Activated CD4-positive, alpha-beta T cell treated with anti-CD3 and anti-CD28 coated beads, Interleukin-10, Interleukin-2, amounts not matched to agents 100 ng/mL and 50 ng/mL, durations not matched to agents 16 hours and 8 hours (primary cell): ENCODE data around the gene LGI1.
A peak's percentile ranks its signal among the peaks of the same experiment; 100 is the strongest.

Experiments used
- DNase-seq: peaks from one replicate; pipeline ENCODE4 v3.0.0-alpha.2; 2020

LGI1 gene

DNA sequence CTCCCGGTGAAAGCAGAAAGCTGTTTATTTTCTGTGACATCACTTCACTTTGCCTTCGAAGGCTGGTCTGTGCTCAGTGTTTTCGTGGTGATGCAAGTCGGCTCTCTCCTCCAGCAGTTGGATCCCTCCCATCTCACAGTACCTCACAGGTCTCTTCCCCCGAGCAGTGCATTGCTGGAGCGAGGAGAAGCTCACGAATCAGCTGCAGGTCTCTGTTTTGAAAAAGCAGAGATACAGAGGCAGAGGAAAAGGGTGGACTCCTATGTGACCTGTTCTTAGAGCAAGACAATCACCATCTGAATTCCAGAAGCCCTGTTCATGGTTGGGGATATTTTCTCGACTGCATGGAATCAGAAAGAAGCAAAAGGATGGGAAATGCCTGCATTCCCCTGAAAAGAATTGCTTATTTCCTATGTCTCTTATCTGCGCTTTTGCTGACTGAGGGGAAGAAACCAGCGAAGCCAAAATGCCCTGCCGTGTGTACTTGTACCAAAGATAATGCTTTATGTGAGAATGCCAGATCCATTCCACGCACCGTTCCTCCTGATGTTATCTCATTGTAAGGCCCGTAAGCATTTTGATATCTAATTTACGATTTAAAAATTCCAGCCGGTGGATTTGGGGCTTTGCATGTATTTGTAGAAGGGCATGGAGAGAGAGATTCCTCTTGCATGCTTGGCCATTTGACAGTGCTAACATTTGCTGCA is at the start of gene LGI1:
TSS of gene LGI1 (plus strand) at position 136 of the 707 bp plus-strand sequence. CDS start at position 345, 209 bp downstream.
- no peak for DNase-seq

DNA sequence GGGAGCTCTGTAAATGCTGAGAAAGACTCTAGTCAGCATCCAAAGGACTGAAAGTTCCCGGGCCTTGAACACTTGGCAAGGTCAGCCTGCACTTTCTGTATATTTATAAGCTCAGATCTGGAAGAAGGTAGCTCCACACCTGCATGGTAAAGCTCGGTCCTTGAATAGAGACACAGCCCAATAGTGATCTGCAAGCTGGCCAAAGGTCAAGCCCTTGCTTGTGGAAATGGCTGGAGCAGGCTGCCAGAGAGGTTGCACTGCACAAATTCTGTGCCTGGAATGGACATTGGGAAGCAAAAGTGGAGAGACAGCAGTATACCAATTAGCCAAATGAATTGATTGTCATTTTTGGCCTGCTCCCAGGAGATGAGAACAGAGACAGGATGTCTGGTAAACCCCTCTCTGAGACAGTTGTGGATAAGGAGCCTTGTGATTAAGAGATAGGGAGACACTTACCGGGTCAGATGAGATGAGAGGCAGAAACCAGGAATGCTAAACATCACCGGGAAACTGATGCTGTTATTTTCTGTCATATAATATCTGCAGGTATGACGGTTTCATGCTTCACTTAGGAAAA is 47.3 kb upstream of the LGI1 start:
- DNase-seq: no peak

DNA sequence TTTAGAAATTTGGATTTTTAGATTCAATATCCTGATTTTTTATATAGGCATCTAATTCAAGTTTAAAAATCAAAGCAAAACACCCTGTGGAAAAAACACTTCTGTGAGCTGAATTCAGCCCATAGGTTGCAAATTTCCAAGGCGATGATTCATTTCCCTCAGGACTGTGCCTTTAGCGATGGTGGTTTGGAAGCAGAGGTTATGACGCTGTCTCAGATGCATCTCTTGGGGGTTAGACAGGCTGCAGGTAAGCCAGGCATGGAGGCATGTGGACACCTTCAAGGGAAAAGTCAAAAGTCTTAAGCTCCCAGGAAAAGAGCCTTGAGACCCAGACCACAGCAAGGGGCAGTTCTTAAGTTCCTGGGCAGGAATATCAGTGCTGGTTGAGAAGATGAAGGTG is 45.8 kb upstream of the LGI1 start:
- no peak for DNase-seq

DNA sequence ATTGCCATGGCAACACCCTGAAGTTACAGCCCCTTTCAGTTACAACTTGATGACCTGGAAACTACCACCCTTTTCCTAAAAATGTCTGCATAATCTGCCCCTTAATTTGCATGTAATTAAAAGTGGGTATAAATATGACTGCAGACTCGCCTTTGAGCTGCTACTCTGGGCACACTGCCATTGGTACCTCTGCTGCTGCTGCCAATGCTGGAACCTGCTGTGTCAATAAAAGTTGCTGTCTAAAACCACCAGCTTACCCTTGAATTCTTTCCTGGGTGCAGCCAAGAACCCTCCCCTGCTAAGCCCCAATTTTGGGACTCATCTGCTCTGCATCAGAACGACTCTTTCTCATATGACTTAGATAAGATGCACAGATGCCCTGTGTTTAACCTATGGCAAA is 45.1 kb upstream of the LGI1 start:
- DNase-seq: no peak

DNA sequence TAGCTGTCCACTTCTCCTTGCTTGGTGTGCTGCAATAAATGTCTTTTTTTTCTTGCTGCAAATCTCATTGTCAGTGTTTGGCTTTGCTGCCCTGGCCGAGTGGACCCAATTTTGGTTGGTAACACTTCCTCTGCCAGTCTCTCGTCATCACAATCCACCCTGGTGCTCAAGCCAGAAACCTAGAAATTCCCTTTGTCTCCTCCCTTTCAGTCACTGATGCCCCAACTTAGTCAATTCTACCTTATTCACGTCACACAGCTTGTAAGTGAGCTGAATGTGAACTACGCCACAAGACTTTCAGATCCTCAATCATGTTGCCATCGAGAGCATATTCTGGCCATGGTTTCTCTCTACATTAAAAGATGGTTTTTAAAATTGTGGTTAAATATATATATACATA is 42.4 kb upstream of the LGI1 start:
- DNase-seq: no peak

DNA sequence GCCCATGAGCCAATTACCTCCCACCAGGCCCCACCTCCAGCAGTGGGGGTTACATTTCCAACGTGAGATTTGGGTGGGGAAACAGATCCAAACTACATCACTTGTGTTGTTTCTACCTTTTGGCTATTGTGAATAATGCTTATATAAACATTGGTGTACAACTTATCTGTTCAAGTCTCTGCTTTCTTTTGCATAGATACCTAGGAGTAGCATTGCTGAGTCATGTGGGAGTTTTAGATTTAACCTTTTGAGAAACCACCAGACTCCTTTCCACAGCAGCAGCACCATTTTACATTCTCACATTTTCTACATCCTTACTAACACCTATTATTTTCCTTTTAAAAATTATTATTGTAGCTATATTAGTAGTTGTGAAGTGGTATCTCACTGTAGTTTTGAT is 41.0 kb upstream of the LGI1 start:
- DNase-seq: no peak

DNA sequence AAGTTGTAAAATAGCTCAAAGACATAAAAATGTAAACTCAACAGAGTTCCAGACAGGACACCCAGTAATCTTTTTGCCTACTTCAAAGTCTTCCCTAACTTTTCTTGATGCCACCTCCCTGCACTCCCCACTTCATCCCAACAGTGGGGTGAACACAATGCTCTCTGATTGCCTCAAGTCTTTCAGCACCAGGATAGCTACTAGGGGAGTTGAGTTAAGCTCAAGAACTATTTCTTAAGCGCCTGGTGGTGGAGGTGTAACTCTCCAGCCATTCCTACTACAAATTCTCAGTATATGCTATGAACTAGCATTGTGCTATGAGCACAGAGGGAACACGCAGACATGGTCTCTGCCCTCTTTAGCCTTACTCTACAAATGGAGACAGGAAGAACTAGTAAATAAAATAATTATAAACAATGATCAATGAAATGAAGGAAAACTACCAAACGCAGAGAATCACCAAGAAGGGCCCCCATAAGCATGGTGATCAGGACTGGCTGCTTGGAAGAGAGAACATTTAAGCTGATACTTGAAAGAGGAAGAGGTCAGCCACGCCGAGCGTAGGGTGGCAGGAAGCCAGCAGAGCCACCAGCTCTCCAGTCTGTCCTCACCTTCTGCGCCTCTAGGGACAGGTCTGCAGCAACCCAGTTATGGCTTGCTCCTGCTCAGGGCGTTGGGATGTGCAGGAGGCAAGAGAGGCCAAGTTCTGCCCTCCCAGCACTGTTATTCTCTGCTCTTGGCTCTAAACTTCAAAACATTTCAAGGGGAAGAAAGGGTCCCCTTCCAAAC is 38.6 kb upstream of the LGI1 start:
- no peak for DNase-seq

DNA sequence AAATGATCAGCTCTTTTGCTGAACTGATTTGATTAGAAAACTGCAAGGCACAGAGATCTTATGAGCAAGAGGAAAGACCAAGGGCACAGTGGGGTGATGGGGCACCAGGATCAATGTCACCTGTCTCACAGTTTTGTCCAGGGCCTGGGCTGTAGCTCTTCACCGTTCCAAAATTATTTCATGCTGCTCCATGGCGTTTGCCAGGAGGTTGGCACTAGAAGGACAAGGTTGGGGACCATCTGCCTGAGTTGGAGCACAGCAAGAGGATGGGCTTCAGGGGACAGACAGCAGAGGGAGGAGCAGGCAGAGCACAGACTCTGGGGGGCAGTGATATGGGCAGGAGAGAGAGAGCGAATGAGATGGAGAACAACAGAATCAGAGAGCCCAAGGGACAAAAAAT is 37.8 kb upstream of the LGI1 start:
- DNase-seq: no peak

DNA sequence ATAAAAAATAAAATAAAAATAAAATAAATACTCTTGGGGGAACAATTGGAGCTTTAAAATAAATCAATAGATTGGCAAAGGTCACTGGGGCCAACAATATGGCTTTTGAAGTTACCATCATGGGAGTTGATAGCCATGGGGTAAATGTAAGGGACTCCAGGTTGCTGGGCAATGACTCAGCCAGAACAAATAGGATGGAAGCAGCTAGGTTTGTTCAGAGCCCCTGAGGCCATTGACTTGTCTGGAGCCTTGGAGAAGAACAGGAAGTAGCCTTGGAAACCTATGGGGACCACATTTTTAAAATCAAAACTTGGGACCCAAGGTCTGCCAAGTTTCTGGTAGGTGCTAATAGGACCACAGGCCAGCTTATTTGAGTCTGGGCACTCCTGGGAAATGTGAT is 35.2 kb upstream of the LGI1 start:
- no peak for DNase-seq

DNA sequence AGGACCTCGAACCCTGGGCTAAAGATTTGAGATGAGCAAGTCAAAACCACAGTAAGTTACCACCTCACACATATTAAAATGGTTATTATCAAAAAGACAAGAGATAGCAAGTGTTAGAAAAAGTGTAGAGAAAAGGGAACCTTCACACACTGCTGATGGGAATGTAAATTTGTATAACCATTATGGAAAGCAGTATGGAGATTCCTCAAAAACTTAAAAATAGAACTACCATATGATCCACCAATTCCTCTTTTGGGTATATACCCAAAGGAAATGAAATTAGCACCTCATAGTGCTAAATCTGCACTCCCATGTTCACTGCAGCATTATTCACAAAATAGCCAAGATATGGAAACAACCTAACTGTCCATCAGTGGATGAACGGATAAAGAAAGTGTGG is 34.6 kb upstream of the LGI1 start:
- no peak for DNase-seq

DNA sequence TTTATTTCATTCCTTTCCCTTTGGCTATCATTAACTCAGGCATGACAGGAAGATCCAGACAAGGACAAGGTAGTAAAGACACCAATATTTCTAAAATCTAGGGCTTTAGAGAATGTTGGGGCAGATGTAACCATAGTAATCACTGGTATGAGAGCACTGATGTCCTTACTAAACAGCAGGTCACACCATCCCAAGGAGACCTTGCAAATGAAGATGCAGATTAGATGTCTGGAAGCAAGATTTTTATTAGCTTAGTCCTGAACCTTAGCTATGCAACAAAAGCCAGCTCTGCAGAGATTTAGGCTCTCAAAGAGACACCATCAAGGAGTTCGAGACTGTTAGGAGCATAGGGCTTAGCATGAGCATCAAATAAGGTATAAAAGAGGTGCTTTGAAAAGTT is 31.7 kb upstream of the LGI1 start:
- no peak for DNase-seq

DNA sequence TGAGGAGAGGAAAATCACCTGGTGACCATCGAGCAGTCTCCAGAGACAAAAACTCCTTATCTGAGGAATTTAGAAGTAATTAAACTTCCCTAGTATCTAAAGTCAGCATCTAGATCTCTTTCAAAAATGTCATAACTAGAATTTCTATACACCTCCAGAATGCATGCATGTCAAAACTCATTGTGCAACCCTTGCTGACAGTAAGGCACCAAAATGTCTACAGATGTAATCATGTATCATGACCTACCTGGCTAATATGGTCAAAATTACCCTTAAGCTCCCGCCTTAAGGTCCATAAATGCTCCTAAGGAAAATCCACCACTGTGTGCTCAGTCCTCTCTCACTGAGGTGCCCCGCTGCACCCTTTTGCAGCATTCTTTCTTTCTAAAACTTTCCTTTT is 16.4 kb upstream of the LGI1 start:
- no peak for DNase-seq

DNA sequence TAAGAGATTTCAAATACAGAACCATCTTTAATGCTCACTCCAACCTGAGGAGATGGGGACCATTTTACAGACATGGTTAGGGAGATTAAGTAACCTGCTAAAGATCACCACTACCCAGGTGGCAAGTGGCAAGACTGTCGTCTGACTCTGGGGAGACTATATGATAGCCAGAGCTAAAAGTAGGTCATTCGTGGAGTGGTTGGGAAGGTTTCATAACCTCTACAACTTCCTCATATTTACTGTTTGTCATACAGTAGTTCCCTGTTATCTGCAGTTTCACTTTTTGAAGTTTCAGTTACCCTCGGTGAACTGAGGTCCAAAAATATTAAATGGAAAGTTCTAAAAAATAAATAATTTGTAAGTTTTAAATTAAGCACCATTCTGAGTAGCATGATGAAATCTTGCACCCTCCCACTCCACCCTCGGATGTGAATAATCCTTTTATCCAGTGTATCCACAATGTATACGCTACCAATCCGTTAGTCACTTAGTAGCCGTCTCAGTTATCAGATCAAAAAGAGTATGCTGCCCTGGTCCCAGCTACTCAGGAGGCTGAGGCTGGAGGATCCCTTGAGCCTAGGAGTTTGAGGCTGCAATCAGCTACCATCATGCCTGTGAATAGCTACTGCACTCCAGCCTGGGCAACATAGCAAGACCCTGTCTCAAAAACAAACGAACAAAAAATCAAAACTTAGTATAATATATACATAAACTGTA is 14.9 kb upstream of the LGI1 start:
- no peak for DNase-seq

DNA sequence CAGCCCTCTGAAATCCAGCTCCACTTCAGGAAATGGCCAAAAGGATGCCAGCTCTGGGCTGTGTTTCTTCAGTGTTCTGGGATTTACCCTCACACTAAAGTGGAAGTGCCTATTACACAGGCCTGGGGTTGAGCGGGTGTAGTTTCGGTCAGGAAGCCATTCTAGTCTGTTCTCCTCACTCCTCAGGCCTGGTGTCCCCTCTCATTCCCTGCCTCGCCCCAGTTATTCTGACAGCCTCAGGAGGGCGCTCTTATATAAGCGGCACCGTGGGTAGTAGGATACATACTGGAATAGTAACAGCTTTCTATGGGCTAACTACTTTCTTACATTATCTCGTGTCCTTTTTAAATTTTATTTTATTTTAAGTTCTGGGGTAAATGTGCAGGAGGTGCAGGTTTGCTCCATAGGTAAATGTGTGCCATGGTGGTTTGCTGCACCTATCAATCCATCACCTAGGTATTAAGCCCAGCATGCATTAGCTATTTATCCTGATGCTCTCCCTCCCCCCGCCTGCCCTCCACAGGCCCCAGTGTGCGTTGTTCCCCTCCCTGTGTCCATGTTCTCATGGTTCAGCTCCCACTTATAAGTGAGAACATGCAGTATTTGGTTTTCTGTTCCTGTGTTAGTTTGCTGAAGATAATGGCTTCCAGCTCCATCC is 12.2 kb upstream of the LGI1 start:
- peak; percentile 9 for DNase-seq

DNA sequence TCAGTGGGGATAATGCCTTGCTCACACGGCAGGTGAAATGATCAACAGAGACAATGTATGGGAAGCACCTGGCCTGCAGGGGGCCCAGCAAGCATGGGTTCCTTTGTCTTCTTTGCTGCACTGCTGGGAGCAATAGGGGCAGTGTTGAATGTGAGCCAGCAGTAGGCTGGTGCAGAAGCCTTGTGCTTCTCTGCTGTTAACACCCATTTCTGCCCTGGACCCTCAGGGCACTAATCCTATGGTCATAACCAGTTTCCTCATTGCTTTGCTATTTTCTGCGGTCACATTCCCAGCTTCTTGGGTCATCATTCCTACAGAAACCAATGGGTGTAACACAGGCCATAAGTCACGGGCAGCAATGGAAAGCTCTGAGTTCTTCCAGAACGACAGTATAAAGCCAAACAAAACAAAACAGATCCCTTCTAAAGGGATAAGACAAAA is 10.9 kb upstream of the LGI1 start:
- peak; percentile 8 for DNase-seq

DNA sequence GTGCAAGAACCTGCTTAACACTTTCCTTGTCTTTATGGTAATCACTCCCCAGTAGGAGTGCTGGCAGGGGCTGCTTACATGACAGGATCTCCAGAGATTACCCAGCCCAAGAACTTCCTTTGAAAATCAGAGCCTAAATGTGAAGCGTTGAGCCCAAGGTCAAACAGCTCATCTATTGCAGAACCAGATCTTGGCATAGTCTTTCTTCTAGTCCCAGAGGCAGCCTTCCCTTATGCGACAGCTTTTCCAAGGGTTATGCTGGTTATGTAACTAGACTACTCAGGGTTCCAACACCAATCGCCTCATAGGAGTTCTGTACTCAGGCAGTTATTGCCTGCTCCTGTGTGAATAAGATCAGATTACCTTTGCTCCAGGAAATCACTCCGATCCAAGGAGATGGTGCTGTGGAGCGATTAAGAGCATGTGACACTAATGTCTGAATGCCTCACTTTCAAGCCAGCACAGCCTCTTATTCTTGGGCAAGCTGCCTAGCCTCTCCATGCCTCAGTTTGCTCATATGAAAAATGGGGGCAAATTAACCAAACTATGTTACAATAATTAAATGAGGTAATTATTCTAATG is 8.4 kb upstream of the LGI1 start:
- DNase-seq: no peak

DNA sequence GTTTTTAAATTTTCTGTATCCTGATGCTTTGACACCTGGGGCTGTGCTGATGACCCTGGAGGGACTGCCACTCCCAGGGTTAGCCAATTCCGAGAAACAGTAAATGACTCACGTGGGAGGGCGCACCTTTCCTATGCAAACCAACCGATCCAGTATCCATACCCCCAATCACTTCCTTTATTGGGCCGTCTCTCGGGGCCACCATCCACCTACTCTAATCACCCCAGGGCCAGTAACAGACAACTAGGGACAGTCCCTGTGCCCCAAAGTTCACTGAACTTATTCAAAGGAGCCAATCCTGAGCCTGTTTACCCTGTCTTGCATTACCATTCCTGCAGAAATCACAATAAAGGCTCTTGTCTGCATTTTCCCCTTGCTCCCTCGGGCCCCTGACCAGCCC is 6.6 kb upstream of the LGI1 start:
- no peak for DNase-seq

DNA sequence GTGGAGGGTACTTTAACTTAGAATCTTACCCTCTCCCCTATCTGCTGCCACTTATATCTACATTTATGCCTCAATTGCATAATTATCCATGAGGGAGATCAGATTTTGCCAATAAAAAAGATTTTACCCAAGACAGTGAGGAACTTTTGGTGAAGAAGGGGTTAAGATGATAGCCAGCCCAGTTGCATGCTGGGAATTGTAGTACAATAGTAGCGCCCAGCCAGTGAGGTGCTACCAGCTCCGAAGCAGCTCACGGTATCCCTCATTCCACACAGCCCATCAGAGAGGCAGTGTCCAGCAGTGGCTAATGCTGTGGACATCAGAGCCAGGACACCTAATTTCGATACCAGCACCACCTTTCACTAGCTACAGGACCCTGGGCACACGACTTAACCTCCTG is 5.9 kb upstream of the LGI1 start:
- DNase-seq: no peak

DNA sequence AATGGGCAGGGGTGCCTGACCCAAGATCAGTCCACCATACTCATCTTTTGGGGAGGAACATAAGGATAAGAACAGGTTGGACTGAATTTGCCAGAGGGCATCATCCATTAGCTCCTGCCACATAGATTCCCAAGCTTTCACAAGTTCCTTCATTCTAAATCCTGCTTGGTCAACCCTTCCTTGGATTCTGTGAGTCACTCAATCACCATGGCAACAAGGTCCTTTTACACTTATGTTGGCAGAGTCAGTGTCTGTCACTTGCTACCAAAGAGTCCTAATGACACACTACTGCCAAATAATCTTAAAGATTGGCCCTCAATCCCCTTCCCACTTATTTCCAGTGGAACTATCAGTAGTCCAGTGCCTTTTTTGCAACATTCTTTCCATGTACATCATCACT is 5.0 kb upstream of the LGI1 start:
- no peak for DNase-seq

DNA sequence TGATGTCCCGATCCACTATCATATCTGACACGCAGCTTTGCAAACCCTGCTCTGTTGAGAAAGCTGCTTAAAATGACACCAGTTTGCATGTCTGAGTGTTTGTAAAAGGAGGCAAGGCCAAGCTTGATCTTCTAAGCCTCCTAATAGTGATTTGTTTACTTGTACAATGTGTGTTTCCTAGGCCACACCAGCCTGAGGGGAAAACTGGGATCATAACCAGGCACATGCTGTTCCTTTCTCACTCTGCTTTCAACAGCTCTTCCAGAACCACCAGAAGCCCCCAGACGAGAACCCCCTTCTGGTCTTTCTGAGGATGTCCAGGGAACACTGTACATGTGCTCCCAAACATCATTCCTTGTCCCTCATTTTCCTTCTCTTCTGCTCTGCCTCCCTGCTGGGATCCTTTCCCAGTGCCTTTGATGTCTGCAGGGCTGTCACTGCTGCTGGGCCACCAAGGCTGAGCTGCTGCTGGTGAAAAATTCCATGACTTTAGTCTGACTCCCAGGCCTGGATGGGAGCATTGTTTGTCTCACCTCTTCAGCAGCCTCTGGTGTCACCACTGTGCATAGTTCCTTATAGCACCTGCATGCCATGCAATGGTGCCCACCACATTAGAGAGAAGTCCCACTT is 4.0 kb upstream of the LGI1 start:
- DNase-seq: no peak

DNA sequence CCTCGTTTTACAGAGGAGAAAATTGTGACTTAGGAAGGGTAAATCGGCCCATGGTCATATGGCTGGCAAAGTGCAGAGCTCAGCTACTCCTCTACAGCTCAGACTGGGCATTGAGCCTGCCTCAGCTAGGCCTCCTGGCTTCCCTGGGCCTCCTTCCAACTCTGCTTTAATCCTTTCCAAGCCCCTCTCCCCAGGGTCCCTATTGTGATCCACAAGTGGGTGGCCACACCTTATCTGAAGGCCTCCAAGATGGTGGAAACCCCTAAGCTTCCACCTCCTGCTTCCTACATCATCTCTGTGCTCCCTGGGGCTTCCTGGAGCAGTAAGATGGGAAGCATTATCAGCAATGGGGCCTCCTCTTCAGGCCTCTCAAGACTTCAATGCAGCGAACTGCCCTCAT is 3.0 kb upstream of the LGI1 start:
- DNase-seq: no peak

DNA sequence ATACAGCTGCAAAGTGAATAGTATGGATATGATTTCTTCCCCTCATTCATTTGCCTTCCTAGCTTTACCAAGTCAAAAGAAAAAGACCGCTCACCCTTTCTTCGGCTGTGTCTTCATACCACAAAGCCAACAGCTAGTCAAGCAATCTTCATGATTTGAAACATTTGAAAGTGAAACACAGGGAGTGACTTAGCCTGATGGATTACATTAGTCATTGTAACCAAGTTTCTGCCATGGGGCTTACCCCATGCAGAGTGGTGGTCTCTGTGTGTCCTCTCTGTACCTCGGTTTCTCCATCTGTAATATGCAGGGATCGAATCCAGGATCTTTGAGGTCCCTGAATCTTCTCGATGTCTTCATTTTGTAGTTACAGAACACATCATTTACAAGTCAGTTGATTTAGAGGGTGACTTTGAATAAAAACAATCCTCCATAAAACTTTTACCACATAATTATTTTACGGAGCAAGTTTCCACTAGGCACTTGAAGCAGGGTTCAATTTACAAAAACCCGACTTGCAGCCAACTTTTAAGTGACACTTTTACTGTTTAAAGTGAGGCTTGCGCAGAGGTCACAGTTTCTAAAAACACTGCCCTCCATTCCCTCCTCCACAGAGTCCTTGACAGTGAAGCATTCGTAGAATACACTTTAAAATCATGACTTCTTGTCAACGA is 2.2 kb upstream of the LGI1 start:
- no peak for DNase-seq
